Measurements from ENCODE around the gene TTLL3.
"Not testable (repeated sequence)": the region's sequence is repeated elsewhere in the genome, so short reads cannot be mapped to it uniquely, and the experiment has no call there.

The TTLL3 gene

DNA sequence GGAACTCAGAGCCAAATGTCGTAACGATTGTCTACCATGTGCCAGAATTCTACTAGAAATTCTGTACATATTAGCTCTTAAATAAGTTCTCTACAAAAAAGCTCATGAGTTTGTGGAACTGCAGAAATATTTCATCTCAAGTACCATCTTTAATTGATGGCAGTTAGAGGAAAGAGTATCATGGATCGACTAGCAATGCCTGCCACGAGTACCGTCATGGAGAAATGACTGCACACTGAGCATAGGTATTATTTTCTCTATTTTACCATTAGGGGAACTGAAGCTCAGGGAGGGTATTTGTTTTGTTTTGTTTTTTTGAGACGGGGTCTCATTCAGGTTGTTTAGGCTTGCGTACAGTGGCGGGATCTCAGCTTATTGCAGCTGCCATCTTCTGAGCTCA is 31.0 kb downstream of the TTLL3 start:
- no peak for DNase-seq (ENCODE audit: low read depth)

DNA sequence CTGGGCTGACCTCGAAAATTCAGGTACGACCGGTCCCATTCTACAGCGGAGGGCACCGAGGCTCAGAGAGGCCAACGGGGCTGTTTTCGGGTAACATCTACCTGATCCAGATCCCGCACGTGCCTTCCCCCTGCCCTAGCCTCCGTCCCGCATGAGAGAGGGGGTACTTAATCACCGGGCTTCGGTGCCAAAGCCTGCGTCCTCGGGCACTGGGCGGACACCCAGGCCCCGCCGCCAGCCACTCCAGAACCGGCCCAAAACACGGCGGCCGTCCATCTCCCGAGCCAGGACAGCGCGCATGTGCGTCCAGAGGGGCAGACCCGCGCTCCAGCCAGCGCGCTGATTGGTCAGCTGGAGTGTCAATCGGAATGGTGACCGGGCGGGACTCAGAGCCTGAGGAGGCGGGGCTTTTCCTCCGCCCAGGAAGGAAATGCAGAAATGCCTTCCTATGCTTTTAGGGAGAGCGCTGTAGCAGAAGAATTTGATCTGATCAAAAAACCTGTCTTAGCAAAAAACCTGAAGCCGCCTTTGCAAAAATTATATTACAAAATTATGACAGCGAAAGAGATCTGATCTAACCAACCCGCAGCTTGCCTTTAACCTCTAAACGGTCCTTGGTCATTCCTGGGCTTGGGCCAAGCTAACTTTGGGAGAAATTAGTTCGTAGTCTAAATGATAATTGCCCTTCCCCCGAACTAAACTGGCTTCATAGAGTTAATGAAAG is 33.8 kb downstream of the TTLL3 start, which contains the start of gene RPUSD3:
Gene RPUSD3, minus strand, starts transcription at position 294 of the 724 bp plus-strand sequence. Its CDS starts 18 bp downstream, at position 276.
- peak; percentile 91 for DNase-seq (ENCODE audit: low read depth)

DNA sequence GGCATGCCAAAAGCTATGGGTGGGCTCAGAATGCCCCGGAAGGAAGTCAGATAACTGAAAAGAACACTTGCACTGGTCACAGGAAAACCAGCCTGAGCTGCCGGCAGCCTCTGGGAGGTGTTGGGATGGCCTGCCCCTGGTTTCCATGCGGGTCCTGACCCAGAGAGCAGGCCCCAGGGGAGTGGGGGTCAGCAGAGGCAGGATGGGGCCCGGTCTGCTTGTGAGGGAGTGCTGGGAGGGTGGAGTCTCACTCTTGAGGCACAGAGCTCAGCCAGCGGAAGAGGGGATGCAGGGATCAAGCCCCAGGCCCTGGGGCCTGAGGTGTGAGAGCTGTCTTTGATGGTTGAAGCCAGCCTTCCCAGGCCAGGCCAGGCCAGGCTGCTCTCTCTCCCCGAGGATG is 36.2 kb downstream of the TTLL3 start:
- DNase-seq (ENCODE audit: low read depth), result no peak

GRCh38 chr3:9846931-9847488 is 36.9 kb downstream of the TTLL3 start:
- no peak for DNase-seq (ENCODE audit: low read depth)

DNA sequence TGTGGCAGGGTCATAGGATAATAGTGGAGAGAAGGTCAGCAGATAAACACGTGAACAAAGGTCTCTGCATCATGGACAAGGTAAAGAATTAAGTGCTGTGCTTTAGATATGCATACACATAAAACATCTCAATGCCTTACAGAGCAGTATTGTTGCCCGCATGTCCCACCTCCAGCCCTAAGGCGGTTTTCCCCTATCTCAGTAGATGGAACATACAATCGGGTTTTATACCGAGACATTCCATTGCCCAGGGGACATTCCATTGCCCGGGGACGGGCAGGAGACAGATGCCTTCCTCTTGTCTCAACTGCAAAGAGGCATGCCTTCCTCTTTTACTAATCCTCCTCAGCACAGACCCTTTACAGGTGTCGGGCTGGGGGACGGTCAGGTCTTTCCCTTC is 37.8 kb downstream of the TTLL3 start:
- DNase-seq (ENCODE audit: low read depth), result not testable (repeated sequence)

- not testable (repeated sequence) for DNase-seq (ENCODE audit: low read depth)
Observed at GRCh38 chr3:9848860-9849259, 38.8 kb downstream of the TTLL3 start.

- DNase-seq (ENCODE audit: low read depth), result not testable (repeated sequence)
Observed at GRCh38 chr3:9851383-9851782, 41.3 kb downstream of the TTLL3 start.

- DNase-seq (ENCODE audit: low read depth), result not testable (repeated sequence)
Observed at GRCh38 chr3:9851926-9852325, 41.9 kb downstream of the TTLL3 start.

GRCh38 chr3:9852528-9852927 is 42.5 kb downstream of the TTLL3 start:
- no peak for DNase-seq (ENCODE audit: low read depth)

GRCh38 chr3:9854291-9854940 is 44.4 kb downstream of the TTLL3 start:
- DNase-seq (ENCODE audit: low read depth), result not testable (repeated sequence)

DNA sequence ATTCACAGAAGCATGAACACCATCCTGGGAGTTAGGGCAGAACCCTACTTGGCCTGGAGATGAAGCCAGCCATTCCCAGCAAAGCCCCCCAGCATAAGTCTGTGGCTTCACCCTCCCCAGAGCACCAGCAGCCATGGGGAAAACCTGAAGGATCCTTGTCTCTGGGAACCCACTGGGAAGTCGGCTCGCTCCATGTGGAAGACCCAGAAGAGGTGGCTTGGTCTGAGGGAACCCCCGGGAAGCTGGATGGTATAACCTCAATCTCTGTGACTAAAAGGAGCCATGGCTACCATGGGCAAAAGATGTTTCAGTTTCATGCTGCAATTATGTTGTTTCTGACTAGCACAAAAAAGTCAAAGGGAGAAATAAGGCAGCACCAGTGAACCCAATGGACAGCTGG is 45.5 kb downstream of the TTLL3 start:
- no peak for DNase-seq (ENCODE audit: low read depth)

DNA sequence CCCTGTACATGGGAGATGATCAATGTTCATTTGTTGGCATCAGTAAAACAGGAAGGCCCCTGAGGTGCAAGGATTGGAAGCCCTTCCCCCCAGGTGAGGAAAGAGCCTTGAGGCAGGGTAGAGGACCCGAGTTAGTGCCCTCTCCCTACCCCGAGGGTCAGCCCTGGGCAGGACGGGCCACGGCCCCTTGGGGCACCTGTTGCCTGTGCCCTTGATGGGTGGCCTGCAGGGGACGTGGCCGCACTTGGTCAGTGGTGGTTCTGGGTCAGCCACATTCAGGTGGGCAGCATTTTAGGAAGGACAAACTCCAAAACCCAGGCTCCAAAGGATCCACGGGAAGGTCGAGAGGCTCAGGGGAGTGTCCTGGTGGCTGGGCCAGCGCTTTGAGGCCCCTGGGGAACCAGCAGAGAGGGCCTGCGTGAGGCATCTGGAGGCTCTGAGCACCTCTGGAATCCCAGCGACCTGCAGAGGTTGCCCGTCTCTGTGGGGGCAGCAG is 49.5 kb downstream of the TTLL3 start:
- no peak for DNase-seq (ENCODE audit: low read depth)

DNA sequence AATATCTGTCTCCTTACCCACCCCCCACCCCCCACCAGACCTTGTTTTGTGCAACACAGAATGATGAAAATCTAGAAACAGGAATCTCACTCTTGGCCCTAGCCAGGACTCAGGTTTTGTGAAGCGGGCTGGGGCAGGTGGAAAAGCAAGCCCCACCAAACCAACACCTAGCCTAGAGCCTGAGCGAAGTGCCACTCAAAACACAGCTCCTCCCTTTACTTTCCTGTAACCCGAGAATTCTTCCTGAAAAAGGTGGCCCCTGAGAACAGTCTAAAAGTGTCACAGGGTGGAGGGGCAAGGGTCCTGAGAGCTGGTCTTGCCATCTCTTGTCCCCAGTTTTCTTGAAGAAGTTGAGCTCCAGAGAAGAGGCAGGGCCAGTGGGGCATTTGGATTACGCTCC is 51.1 kb downstream of the TTLL3 start:
- DNase-seq (ENCODE audit: low read depth), result no peak

DNA sequence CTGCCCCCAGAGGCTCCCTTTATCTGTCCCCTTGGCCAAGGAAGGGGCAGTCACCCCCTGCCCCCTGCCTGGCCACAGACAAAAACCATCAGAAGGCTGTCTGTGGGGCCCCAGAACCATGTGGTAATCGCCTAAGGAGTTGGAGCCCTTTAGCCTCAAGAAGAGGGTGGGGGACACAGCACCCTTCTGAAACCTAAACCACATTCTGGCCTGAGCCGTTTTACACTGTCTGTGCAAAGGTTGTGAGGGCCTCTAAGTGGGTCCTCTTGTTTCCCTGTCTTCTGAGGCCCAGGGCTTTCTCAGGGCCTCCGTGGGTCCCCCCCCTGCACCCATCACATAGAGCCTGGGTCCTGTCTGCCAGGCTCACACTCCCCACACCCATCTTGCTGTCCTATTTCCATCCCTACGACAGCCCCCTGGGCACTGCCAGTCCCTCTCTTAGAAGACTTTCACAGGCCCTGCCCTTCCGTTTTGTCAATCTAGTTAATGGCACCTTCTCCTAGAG is 51.6 kb downstream of the TTLL3 start:
- DNase-seq (ENCODE audit: low read depth), result no peak

GRCh38 chr3:9862391-9863057 is 52.5 kb downstream of the TTLL3 start:
- DNase-seq (ENCODE audit: low read depth), result peak; percentile 15

- DNase-seq (ENCODE audit: low read depth), result no peak
Observed at GRCh38 chr3:9863058-9863772, 53.2 kb downstream of the TTLL3 start.

DNA sequence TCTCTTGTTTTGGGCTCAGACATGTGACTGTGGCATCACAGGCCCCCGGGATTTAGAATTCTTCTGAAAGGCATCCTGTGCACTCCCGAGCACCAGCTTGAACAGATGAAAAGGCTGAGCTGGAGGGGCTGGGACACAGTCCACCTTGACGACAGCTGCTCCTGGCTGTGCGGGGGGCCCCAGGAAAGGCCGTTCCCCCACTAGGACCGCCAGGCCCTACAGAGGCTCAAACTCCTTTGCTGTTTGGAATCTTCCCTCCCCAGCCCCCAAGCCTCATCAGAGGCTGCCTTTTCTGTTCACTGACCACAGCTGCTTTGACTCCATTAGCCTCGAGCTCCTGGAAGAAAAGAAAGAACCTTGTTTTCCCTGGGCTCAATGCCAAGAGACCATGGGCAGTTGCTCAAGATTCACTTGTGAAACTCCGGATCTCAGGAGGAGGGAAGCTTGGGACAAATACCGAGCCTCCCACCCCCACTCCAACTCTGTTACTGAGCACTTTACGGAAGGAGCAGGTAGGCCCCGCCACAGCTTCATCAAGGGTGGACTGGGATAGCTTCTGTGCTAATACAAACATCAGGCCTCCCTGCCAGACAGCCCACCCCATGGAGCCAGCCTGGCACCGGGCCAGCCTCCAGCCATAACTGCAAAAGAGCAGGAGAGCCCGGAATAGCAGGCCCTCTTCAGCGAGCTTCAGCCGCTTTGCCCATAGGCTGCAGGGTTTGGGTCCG is 54.3 kb downstream of the TTLL3 start:
- no peak for DNase-seq (ENCODE audit: low read depth)

DNA sequence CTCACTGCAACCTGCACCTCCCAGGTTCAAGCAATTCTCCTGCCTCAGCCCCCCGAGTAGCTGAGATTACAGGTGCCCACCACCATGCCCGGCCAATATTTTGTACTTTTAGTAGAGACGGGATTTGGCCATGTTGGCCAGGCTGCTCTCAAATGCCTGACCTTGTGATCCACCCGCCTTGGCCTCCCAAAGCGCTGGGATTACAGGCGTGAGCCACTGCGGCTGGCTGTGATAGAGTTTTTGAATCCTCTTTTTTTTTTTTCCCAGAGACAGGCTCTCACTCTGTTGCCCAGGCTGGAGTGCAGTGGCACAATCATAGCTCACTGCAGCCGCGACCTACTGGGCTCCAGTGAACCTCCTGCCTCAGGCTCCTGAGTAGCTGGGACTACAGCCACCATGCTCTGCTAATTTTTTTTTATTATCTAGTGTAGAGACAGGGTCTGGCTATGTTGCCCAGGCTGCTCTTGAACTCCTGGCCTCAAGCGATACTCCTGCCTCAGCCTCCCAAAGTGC is 55.1 kb downstream of the TTLL3 start:
- DNase-seq (ENCODE audit: low read depth), result not testable (repeated sequence)

GRCh38 chr3:9866639-9867038 is 56.6 kb downstream of the TTLL3 start:
- no peak for DNase-seq (ENCODE audit: low read depth)

- no peak for DNase-seq (ENCODE audit: low read depth)
Observed at GRCh38 chr3:9867106-9867505, 57.0 kb downstream of the TTLL3 start.

DNA sequence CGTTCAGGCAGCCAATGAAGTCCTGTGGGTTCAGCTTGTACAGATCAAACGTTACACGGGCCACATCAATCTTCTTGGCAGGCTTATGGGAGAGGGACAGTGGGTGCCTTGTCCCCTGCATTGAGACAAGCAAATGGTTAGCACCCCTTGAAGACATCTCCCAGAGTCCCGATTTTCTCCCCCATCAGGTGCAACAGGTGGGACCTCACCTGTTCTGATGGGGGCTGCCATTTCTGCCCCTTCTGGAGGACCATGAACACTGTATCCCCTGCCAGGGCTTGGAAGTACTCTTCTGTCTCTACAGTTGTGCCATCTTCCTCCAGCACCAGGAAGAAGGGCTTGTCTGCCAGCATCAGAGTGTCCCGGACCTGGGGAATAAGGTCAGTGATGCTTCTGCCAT is 59.9 kb downstream of the TTLL3 start:
- no peak for DNase-seq (ENCODE audit: low read depth)

All from stimulated activated CD8-positive, alpha-beta memory T cell treated with anti-CD3 and anti-CD28 coated beads, Interleukin-12 subunit alpha, Interleukin-12 subunit beta, amount 100 ng/mL, for 4 hours (primary cell).